ENCODE data around the gene EPS8.

Gene EPS8

GRCh38 chr12:15789220-15790171 lies at the start of gene EPS8:
TSS of gene EPS8 (minus strand) at chr12:15789388. CDS start at chr12:15682951, 106,437 bp downstream.
- peak within 1 kb of the TSS; percentile 67 for H3K27ac ChIP-seq
- TF ChIP-seq ZFX (IDR thresholded peaks at IDR 0.05): no peak
- no peak for TF ChIP-seq CTCF (conservative IDR thresholded peaks at IDR 0.05)

GRCh38 chr12:15837141-15837790 lies 48.1 kb upstream of the EPS8 start:
- TF ChIP-seq ZFX (IDR thresholded peaks at IDR 0.05) (no peak), CTCF (conservative IDR thresholded peaks at IDR 0.05) (no peak)
- no peak overlapping the region for H3K27ac ChIP-seq

- no peak overlapping the region for H3K27ac ChIP-seq
- TF ChIP-seq CTCF (conservative IDR thresholded peaks at IDR 0.05): no peak
- no peak for TF ChIP-seq ZFX (IDR thresholded peaks at IDR 0.05)
Measured at GRCh38 chr12:15834575-15834974, 45.4 kb upstream of the EPS8 start.

GRCh38 chr12:15831315-15831978 lies 42.3 kb upstream of the EPS8 start:
- TF ChIP-seq ZFX (IDR thresholded peaks at IDR 0.05): no peak
- TF ChIP-seq CTCF (conservative IDR thresholded peaks at IDR 0.05): no peak
- H3K27ac ChIP-seq: no peak overlapping the region

GRCh38 chr12:15830538-15830937 lies 41.4 kb upstream of the EPS8 start:
- H3K27ac ChIP-seq: no peak overlapping the region

GRCh38 chr12:15829949-15830348 lies 40.8 kb upstream of the EPS8 start:
- H3K27ac ChIP-seq: no peak overlapping the region

More at GRCh38 chr12:15830538-15830937, 41.4 kb upstream of the EPS8 start:
- no peak for TF ChIP-seq CTCF (conservative IDR thresholded peaks at IDR 0.05)
- TF ChIP-seq ZFX (IDR thresholded peaks at IDR 0.05): no peak

More at GRCh38 chr12:15829949-15830348, 40.8 kb upstream of the EPS8 start:
- no peak for TF ChIP-seq CTCF (conservative IDR thresholded peaks at IDR 0.05)
- no peak for TF ChIP-seq ZFX (IDR thresholded peaks at IDR 0.05)

All from C4-2B (cell line).